ENCODE measurements around the gene TMEM80.
"Not testable (repeated sequence)": the region's sequence is repeated elsewhere in the genome, so short reads cannot be mapped to it uniquely, and the experiment has no call there.

The TMEM80 gene

DNA sequence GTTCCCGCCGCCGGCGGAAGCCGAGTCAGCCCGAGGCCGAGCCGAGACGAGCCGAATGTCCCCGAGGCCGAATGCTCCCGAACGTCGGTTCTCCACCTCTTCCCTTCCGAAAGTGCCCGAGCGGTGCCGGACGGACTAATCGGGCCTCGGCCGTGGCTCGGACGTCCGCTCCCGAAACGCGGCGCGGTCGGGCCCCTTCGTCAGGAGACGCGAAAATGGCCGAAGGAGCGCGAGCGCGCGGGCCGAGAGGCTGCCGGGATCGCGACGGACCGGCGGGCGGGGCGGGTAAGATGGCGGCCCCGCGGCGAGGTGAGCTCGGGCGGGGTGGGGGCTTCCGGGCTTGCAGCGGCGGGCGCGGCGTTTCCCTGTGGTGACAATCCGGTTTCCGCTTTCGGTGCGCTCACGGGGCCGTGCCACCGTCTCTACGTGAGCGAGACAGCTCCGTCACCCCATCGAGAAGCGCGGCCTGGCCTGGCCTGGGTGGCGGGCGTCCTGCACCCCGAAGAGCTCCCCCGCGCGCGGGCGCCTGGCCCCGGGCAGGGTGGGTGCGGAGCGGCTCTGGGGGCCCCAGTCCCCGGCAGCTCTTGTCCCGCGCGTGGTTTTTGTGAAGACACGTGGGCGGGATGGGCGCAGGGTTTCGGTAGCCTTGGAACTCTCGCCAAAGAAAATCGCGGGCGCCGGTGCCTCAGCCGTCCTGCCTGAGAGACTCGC is at the start of gene TMEM80:
Gene TMEM80 (plus strand): TSS at position 279 of the 711 bp plus-strand sequence. CDS start 12 bp downstream, at position 291.
- DNase-seq (ENCODE audit: low read depth): peak; percentile 91

DNA sequence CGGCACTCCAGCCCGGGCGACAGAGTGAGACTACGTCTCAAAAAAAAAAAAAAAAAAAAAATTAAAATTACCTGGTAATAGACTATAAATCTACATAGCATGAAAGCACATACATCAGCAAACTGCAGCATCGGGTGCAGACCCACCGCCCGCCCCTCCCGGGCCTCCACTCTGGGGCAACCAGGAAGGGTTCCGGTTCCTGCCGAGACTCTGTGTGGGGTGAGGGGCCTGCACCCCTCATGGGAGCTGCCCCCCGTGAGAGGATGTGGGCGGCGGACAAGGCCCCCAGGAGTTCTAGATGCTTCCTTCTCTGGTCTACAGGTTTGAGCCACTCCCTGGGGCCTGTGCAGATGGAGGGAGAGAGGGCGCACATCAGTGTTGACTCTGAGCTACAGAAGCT is 49.4 kb upstream of the TMEM80 start:
- DNase-seq (ENCODE audit: low read depth): no peak

DNA sequence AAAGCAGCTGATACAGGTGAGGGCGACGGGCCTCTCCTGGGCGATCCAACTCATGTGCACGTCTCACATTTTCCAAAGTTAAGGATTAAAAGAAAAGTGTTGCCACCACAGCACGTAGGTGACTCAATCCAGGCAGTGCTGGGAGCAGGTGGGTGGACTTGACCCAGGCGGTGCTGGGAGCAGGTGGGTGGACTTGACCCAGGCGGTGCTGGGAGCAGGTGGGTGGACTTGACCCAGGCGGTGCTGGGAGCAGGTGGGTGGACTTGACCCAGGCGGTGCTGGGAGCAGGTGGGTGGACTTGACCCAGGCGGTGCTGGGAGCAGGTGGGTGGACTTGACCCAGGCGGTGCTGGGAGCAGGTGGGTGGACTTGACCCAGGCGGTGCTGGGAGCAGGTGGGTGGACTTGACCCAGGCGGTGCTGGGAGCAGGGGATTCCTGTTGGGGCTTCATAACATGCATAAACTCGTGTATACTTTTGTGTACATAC is 47.9 kb upstream of the TMEM80 start:
- not testable (repeated sequence) for DNase-seq (ENCODE audit: low read depth)

DNA sequence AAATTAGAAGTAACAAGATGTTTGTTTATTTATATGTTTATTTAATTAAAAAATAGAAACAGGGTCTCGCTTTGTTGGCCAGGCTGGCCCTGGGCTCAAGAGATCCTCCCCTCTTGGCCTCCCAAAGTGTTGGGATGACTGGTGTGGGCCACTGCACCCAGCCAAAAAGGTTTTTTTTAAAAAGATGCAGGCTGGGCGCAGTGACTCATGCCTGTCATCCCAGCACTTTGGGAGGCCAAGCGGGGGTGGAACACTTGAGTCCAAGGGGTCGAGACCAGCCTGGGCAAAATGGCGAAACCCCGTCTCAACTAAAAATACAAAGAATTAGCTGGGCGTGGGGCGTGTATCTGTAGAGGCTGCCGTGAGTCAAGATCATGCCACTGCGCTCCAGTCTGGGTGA is 45.1 kb upstream of the TMEM80 start:
- no peak for DNase-seq (ENCODE audit: low read depth)

DNA sequence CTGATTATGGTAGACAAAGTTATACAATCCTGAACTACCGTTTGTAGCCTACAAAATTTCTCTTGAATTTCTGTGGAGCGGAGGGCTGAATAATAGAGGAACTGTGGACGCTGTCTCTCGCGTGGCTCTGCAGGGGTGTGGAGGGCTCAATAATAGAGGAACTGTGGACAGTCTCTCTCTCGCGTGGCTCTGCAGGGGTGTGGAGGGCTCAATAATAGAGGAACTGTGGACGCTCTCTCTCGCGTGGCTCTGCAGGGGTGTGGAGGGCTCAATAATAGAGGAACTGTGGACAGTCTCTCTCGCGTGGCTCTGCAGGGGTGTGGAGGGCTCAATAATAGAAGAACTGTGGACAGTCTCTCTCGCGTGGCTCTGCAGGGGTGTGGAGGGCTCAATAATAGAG is 42.5 kb upstream of the TMEM80 start:
- not testable (repeated sequence) for DNase-seq (ENCODE audit: low read depth)

DNA sequence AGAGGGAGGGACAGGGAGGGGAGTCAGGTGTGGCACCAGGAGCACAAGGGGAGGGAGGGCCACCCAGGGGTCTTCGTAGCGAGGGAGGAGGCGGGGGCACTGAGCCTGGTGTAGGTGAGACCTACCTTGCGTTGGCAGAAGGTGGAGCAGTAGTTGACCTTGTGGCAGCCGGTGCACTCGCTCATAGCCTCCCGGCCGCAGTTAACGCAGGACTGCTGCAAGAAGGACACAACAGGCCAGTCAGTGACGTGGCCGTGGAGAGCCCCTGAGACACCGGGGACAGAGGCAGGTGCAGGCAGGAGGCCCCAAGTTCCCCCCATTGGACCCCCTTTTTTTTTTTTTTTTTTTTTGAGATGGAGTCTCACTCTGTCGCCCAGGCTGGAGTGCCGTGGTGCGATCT is 41.8 kb upstream of the TMEM80 start:
- no peak for DNase-seq (ENCODE audit: low read depth)

DNA sequence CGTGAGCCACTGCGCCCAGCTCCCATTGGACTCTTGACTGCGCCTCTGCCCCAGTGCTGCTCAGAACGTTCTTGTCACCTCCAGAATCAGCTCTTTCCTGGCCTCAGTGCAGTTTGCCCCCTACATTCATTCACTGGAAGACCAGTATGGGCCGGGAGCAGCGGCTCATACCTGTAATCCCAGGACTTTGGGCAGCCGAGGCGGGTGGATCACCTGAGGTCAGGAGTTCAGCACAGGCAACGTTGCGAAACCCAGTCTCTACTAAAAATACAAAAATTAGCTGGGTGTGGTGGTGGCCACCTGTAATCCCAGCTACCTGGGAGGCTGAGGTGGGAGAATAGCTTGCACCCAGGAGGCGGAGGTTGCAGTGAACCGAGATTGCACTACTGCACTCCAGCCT is 41.2 kb upstream of the TMEM80 start:
- DNase-seq (ENCODE audit: low read depth): not testable (repeated sequence)

DNA sequence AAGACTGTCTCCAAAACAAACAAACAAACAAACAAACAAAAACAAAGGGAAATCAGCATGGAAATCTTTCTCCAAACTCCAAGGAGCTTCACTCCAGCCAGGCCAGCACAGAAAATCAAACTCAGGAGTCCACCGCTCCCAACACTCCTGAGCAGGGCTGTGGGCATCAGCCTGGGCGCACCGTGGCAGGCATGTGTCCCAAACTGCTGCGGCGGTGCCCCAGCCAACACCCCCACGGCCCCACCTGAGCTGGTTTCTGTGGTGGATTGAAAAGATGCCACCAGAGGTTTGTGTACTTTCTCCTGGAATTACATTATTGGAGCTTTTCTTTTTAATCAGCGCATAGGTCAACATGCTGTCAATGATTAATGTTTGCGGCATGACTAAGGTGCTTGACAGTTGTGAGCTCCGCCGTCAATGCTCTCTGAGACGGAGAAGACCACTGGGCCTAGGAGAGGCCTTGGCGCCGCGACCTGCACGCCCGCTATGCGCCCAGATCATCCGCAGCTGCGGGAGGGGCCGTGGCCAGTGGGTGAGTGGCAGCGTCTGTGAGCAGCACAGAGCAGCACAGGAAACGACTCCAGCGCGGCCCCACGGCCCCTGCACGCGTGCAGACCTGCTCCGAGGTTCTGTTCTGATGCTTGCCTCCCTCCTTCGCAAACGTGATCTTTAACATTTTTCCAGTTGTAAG is 40.4 kb upstream of the TMEM80 start:
- DNase-seq (ENCODE audit: low read depth): no peak

DNA sequence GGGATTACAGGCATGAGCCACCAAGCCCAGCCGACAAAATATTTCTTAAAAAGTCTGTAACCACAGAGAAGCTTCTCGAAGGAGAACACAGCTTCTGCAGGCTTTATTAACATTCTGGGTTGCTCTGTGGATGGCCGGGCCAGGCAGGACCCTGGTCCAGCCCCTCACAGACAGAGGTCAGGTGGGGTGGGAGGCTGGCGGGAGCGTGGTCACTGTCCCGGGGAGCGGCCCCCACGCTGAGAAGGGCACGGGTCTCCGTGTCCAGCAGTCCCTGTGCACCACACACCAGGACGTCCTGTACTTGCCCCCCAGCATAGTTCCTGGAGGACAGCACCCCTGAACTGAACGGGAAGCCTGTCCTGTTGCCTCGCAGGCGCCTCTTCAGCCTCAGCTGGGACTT is 39.2 kb upstream of the TMEM80 start:
- DNase-seq (ENCODE audit: low read depth): no peak

DNA sequence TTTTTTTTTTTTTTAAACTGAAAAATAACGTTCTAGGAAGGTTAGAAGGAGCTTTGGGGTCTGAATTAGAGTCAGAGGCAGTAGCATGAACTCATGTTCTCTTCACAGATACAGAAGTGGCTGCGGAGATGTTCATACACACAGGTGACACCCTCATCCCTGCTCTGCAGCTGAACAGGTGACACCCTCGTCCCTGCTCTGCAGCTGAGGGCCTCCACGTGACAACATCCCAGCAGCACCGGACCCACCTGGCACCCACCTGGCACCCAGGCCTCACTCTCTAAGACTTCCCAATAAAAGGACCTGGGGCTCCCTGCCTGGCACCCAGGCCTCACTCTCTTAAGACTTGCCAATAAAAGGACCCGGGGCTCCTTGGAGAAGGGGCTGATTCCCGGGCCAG is 38.8 kb upstream of the TMEM80 start:
- DNase-seq (ENCODE audit: low read depth): no peak

DNA sequence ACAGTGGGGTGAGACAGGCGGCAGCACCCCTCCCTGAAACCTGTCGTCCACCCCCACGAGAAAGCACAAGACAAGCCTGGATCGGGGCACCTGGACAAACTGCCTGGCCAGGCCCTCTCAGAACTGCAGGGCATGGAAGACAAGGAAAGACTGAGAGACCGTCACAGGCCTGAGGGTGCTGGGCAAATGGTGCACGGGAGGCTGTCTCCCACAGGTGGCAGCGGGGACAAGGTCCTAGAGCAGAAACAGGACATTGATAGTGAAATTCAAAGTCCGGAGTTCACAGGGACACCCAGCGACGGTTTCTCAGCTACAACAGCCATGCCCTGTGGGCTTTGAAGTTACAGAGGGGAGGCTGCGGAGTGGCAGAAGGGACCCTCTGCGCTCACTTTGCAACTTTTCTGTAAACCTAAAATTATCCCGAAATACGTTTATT is 37.9 kb upstream of the TMEM80 start:
- DNase-seq (ENCODE audit: low read depth): no peak

DNA sequence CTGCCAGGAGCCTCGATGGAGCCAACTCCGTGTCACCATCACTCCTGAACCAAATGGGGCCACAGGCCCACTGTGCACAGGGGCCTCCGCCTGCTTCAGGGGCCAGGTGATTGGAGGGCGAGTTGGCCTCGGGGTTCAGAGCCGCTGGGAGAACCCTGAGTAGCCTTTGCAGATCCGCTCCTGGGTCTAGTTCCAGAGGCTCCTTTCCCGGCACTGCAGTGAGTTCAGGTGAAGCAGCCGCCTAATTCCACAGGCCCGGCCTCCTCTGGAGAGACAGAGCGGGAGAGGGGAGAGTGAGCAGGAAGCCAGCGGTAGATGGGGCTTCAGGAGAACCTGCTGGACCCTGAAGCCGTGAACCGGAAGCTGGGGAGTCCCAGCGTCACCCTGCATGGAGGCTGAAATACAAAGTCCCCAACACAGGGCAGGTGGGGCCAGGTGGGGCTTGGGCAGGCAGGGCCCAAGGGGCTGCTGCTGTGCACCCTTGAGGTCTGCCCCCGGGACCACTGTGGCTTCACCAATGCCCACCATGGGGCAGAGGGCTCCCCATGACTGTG is 36.0 kb upstream of the TMEM80 start:
- no peak for DNase-seq (ENCODE audit: low read depth)

DNA sequence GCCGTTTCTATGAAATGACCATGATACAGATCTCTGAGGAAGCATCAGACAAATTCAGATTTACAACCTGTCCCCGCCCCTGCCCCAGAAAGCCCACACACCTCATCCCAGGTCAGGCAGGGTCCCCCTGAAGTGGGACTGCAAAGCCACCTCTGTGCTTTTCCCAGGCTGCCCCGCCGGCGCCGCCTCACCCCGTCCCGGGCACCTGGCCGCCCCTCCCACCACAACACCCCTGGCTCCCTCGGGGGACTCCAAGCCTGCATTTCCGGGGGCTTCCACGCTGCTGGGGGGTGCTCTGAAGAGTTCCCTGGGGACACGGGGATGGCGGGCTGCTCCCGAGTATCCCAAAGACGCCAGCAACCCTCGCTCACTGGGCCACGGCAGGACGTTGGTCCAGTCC is 35.3 kb upstream of the TMEM80 start:
- DNase-seq (ENCODE audit: low read depth): no peak

DNA sequence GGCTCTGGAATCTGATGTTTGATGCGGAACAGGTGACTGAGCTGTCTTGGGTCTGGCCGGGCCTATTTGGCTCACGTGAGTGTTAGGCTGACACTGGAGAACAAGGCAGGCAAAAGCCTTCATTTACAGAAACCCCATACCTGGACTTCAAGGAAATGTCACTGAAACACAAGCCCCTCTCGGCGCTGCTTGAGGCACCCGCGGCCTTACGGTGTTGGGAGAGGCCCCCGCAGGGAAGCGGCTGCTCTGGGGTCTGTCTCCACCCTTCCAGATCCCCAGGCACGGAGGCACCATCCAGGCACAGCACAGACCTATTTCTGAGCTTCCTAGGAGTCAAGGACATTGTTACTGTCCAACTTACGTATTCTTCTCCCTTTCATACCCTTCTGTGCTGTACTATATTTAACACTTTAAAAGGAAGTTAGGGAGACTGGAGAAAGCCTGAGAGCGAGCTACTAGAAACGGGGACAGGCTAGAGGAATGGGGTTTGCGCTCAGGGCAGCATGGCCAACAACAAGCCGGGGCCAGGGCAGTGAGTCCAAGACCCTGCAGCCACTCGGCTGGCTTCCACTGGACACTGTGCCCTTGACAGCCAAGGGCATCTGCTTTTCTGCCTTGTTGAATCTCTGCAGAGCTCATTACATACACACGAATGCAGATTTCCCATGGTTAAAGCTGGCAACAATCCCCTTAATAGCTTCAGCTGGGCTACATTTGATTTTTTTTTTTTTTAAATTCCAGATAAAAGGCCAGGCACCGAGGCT is 34.8 kb upstream of the TMEM80 start:
- DNase-seq (ENCODE audit: low read depth): no peak

DNA sequence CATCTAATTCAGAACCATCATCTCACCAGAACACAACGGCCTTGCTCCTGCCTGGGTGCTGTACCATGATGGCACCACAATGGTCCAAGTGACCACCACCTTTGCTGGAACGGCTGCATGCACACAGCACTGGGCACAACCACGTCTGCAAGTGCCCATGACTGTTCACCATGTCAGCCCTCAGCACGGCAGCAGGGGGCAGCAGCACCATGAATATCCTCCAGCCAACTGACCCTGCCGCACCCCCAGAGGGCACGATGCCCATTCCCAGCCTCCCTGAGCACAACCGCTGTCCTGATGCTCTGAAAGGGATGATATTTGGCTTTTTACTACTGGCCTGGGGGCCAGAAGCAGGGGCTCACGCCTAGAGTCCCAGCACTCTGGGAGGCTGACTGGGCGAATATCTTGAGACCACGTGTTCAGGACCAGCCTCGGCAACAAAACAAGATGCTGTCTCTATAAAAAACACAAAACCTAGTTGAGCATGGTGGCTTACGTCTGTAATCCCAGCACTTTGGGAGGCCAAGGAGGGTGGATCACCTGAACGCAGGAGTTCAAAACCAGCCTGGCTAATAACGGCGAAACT is 32.8 kb upstream of the TMEM80 start:
- DNase-seq (ENCODE audit: low read depth): no peak

DNA sequence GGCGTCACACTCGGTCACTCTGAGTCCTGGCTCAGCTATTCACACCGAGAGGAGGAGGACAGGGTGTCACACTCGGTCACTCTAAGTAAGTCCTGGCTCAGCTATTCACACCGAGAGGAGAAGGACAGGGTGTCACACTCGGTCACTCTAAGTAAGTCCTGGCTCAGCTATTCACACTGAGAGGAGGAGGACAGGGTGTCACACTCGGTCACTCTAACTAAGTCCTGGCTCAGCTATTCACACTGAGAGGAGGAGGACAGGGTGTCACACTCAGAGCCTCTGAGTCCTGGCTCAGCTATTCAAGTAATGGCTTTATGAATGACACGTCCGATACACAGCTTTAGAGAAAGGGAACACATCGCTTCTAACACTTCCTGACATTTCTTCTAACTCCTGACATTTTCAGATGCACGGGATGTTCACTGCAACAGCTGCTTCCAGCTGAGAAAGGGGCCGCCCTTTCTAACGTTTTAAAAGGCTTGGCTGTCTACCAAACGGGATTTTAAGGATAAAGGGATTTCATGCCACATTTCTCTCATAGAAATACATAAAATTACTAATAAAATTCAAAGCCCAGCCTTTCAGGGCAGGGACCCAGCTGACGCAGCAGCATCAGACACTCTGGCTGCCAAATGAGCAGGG is 30.4 kb upstream of the TMEM80 start:
- DNase-seq (ENCODE audit: low read depth): no peak

DNA sequence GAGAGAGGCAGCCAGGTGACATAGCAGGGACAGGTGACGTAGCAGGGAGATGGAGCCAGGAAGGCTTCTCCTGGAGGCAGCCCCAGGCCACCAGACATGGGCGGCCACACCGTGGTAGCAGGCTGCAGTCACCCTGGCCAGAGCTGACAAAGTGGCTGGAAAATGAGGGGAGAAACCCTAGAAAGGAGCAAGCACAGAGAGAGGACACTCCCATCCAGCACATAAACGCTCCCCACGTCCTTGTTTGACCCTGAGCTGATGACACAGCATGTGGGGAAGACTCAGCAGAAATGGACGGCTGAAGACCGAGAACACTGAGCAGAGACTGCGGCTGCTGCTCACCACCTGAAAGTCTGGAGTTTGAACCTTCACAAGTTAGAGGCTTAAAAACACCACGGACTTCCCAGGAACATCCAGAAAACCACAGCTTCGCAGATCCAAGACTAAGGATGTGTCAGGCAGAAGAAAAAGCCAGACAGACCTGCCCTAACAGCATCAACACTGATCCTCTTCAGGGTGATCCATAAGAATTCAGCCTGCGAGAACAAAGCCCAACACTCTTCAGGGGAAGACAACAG is 29.8 kb upstream of the TMEM80 start:
- no peak for DNase-seq (ENCODE audit: low read depth)

DNA sequence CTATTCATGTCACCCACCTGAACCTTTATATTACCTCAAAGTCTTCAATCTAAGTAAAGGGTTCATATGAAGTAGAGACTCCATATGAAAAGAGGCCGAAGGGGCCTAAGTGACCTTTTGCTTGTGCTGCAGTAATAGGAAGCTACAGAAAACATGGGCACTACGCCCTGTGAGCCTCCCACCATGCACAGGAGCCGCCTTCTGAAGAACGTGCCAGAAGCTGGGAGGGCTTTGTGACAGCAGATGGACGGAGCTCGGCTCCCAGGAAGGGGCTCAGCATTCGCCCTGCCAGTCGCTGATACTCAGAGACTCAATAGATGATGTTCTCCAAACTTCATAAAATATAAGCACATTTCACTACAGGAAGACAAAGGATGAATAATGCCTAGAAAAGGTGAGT is 21.8 kb upstream of the TMEM80 start:
- DNase-seq (ENCODE audit: low read depth): no peak

DNA sequence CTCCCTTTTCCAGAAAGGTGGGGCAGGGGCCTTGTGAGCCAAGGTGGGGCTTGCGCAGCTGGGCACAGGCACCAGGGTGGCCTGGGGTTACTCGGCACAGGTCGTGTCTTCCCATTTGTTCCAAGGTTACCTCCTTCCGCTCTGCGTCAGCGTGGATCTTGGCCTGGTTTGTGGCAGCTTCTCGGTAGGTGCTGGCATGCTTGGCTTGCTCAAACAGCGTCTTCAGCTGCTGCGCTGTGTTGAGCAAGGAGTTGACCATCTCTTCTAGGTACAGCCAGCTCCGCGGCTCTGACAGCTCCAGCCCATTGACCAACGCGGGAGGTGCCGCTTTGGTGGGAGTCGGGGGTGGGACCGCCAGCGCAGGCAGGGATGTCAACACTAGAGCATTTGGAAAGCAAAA is 21.2 kb upstream of the TMEM80 start:
- DNase-seq (ENCODE audit: low read depth): no peak

DNA sequence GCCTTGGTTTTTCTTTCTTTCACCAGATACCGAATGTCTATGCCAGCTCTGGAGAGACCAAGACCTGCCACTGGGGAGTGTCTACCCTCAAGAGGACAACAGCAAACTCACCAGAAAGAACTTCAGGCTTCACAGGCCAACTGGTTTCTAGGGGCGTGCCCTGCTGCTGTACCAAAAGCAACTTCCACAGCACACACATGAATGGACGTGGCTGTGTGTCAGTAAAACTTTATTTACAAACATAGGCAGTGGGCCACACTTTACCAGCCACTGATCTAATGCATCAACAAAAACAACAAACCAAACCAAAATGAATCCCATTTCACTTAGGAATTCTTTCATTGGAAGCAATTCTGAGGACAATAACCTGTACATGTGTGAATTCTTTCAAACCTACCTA is 17.3 kb upstream of the TMEM80 start:
- DNase-seq (ENCODE audit: low read depth): no peak
